Measurements from ENCODE around the gene PIK3C2B. TPM values are rescaled to one million over a fixed set of nuclear protein-coding genes. Genes with fewer than 3 reads are reported as not detected.
A peak's percentile ranks its signal among the peaks of the same experiment; 100 is the strongest.
"Not testable (repeated sequence)": the region's sequence is repeated elsewhere in the genome, so short reads cannot be mapped to it uniquely, and the experiment has no call there.

The PIK3C2B gene
- total RNA-seq, 1 donor from 2014 or later = 47.3 TPM

DNA sequence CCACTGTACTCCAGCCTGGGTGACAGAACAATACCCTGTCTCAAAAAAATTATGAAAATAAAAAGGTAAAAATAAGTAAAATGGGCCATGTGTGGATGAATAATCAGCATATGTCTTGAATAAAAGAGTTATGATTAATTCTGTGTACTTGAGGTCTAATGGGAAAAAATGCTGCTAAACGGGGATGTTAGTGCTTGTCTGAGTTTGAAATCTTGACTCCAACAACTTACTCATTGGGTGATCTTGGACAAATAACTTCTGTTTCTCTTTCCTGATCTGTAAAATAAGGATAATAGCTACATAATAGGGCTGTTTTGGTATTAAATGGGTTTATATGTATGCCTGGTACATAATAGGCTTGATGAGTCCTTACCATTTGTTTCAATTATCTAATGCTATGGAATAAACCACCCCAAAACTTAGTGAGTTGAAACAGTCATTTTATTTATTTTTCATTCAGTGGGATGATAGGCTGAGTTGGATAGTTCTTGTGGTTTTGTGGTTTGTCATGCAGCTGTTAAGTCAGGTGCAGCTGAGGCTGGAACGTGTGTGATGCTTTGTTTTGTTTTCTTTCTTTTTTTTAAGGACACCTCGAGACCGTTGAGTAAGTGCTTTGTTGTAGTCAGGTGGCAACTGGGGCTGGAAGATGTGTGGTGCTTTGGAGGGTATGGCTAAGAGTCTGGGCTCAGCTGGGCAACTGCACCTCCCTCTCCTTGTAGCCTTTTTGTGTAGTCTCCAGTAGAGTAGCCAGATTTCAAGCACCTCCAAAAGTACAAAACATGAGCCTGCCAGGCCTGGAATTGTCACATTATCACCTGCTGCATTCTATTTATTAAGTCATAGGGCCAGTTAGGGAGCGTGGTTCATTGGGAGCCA, 26.5 kb upstream of the PIK3C2B start:
- no peak overlapping the region for H3K4me3 ChIP-seq
- ATAC-seq (no peak), DNase-seq (no peak)
- H3K27me3 ChIP-seq = no peaks in the 10 kb centered on the region
- H3K9me3 ChIP-seq = no peaks in the 10 kb centered on the region
- H3K36me3 ChIP-seq = peaks cover 11% of the 10 kb centered on the region
- no peak overlapping the region for H3K27ac ChIP-seq
- TF ChIP-seq, protein P1, sequence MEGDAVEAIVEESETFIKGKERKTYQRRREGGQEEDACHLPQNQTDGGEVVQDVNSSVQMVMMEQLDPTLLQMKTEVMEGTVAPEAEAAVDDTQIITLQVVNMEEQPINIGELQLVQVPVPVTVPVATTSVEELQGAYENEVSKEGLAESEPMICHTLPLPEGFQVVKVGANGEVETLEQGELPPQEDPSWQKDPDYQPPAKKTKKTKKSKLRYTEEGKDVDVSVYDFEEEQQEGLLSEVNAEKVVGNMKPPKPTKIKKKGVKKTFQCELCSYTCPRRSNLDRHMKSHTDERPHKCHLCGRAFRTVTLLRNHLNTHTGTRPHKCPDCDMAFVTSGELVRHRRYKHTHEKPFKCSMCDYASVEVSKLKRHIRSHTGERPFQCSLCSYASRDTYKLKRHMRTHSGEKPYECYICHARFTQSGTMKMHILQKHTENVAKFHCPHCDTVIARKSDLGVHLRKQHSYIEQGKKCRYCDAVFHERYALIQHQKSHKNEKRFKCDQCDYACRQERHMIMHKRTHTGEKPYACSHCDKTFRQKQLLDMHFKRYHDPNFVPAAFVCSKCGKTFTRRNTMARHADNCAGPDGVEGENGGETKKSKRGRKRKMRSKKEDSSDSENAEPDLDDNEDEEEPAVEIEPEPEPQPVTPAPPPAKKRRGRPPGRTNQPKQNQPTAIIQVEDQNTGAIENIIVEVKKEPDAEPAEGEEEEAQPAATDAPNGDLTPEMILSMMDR (IDR thresholded peaks at IDR 0.05) = no peak
- intact Hi-C loops (cut with DNase I) = no loop called here
- peaks cover 30% of the 10 kb centered on the region for H3K4me1 ChIP-seq

DNA sequence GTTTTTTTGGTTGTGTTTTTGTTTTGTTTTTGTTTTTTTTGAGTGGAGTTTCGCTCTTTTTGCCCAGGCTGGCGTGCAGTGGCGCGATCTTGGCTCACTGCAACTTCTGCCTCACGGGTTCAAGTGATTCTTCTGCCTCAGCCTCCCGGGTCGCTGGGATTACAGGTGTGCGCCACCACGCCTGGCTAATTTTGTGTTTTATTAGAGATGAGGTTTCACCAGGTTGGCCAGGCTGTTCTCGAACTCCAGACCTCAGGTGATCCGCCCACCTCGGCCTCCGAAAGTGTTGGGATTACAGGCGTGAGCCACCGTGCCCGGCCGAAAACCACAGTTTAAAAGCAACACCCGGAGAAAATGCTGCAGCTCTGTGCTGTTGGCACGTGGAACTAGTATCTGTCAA, 22.8 kb upstream of the PIK3C2B start:
- peak overlapping the region; percentile 82 for H3K4me3 ChIP-seq
- H3K36me3 ChIP-seq; H3K9me3 ChIP-seq; intact Hi-C loops (cut with DNase I); DNase-seq; ATAC-seq; H3K27me3 ChIP-seq: not testable (repeated sequence)
- peaks cover 35% of the 10 kb centered on the region for H3K4me1 ChIP-seq
- H3K27ac ChIP-seq = peak overlapping the region; percentile 96

DNA sequence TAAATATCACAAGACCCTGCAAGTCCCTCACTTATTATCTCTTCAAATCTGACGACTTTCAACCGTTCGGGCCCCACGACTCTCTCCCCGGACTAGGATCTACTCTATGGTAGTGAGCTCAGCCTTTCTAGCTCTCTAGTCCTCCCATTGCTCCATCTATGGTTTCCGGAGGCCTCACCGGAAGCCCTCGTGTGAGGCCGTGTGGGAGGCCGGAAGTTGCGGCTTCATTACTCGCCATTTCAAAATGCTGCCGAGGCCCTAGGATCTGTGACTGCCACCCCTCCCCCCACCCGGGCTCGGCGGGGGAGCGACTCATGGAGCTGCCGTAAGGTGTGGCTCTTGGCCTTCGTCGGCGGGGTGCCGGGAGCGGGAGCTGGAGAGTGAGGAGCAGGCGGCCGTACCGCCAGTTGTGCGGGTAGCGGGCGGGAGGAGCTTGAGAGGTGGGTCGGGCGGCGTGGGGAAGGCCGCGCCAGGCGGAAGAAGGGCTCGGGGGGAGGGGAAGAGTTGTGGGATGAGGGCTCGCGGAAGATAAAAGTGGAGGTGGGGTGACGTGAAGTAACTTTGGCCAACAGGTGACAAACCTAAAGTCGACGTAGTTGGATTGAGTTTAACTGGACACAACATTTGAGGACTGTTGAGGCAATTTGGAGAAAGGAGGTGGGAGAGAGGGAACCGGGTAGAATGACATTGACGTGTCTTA, 21.7 kb upstream of the PIK3C2B start, which contains the start of gene MDM4:
Gene MDM4 (plus strand): TSS at position 227 of the 700 bp plus-strand sequence. CDS start 9,113 bp downstream, outside the sequence.
- ATAC-seq = peak; percentile 98
- Histone ChIP-seq H3K27me3 (no peaks in the 10 kb centered on the region), H3K4me3 (peak within 1 kb of the TSS; percentile 82), H3K36me3 (no peaks in the 10 kb centered on the region), H3K4me1 (peaks cover 35% of the 10 kb centered on the region), H3K27ac (peak within 1 kb of the TSS; percentile 96), H3K9me3 (no peaks in the 10 kb centered on the region)
- intact Hi-C loops (cut with DNase I) = no loop called here
- peak; percentile 95 for DNase-seq
- TF ChIP-seq, protein P1 (IDR thresholded peaks at IDR 0.05) = no peak

DNA sequence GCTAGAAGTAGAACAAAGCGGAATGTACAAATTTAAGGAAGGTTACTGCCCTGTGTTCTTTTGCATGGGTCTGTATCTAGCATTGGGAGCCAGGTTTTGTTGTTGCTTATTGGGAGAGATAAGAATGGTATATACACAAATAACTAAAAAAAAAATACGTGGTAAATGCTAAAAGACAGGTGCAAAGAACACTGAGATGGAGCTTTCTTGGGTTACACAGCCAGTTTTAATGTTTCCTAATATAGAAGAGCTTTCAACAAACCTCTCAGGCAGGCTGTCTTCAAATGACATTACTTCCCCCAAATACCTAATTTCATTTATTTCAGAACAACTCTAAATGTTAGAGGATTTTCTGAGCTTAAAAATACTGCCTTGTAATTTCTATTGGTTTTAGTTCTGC, 20.2 kb upstream of the PIK3C2B start:
- TF ChIP-seq, protein P1 (IDR thresholded peaks at IDR 0.05) = no peak
- Histone ChIP-seq H3K27me3 (no peaks in the 10 kb centered on the region), H3K27ac (no peak overlapping the region), H3K36me3 (no peaks in the 10 kb centered on the region), H3K9me3 (no peaks in the 10 kb centered on the region), H3K4me1 (peaks cover 22% of the 10 kb centered on the region), H3K4me3 (no peak overlapping the region)
- DNase-seq (no peak), ATAC-seq (no peak)
- intact Hi-C loops (cut with DNase I) = no loop called here

DNA sequence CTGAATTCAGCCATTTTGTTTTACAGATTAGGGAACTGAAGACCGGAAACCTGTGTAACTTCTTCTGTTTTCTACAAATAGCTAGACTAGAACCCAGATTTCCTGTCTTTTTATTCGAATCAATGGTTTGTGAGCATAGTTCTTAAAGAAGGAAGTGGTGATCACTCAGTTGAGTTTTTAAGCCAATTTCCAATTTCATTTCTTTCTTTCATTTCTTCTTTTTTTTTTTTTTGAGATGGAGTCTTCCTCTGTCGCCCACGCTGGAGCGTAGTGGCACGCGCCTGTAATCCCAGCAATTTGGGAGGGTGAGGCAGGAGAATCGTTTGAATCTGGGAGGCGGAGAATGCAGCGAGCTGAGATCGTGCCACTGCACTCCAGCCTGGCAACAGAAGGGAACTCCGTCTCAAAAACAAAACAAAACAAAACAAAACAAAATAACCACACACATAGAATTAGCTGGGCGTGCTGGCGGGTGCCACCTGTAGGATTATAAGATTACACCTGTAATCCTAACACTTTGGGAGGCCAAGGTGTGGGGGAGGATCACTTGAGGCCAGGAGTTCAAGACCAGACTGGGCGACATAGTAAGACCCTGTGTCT, 18.6 kb upstream of the PIK3C2B start:
- Histone ChIP-seq H3K27ac (peak overlapping the region; percentile 74), H3K4me3 (no peak overlapping the region)
- intact Hi-C loops (cut with DNase I) = no loop called here

More for the DNA sequence above, 18.6 kb upstream of the PIK3C2B start:
- no peaks in the 10 kb centered on the region for H3K9me3 ChIP-seq
- peaks cover 17% of the 10 kb centered on the region for H3K4me1 ChIP-seq
- TF ChIP-seq, protein P1 (IDR thresholded peaks at IDR 0.05) = no peak
- DNase-seq (peak; percentile 81), ATAC-seq (peak; percentile 4)
- H3K36me3 ChIP-seq = no peaks in the 10 kb centered on the region
- H3K27me3 ChIP-seq = no peaks in the 10 kb centered on the region

Measured in upper lobe of right lung (tissue), 1 donor.